Measurements from ENCODE around the gene KLHL17.

- TF ChIP-seq, protein P1, sequence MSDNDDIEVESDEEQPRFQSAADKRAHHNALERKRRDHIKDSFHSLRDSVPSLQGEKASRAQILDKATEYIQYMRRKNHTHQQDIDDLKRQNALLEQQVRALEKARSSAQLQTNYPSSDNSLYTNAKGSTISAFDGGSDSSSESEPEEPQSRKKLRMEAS (IDR thresholded peaks at IDR 0.05), result peak; percentile 56
- TF ChIP-seq ESRRA (IDR thresholded peaks at IDR 0.05; ENCODE audit: borderline replicate concordance, low read length) (no peak), RAD21 (conservative IDR thresholded peaks at IDR 0.05 in 1 of 2, IDR thresholded peaks at IDR 0.05 in 1 of 2) (no peak), CEBPB (IDR thresholded peaks at IDR 0.05) (no peak), MYC (IDR thresholded peaks at IDR 0.05; ENCODE audit: borderline replicate concordance, low read length) (no peak), EP300 (IDR thresholded peaks at IDR 0.05) (no peak), BCL3 (IDR thresholded peaks at IDR 0.05) (no peak), HDAC2 (IDR thresholded peaks at IDR 0.05) (no peak), POLR2A (IDR thresholded peaks at IDR 0.05; ENCODE audit: low read length) (no peak), RNF2 (IDR thresholded peaks at IDR 0.05; ENCODE audit: borderline replicate concordance, low read depth) (no peak)
- TF ChIP-seq, protein P2, sequence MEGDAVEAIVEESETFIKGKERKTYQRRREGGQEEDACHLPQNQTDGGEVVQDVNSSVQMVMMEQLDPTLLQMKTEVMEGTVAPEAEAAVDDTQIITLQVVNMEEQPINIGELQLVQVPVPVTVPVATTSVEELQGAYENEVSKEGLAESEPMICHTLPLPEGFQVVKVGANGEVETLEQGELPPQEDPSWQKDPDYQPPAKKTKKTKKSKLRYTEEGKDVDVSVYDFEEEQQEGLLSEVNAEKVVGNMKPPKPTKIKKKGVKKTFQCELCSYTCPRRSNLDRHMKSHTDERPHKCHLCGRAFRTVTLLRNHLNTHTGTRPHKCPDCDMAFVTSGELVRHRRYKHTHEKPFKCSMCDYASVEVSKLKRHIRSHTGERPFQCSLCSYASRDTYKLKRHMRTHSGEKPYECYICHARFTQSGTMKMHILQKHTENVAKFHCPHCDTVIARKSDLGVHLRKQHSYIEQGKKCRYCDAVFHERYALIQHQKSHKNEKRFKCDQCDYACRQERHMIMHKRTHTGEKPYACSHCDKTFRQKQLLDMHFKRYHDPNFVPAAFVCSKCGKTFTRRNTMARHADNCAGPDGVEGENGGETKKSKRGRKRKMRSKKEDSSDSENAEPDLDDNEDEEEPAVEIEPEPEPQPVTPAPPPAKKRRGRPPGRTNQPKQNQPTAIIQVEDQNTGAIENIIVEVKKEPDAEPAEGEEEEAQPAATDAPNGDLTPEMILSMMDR (IDR thresholded peaks at IDR 0.05), result no peak
- TF ChIP-seq, protein P3, sequence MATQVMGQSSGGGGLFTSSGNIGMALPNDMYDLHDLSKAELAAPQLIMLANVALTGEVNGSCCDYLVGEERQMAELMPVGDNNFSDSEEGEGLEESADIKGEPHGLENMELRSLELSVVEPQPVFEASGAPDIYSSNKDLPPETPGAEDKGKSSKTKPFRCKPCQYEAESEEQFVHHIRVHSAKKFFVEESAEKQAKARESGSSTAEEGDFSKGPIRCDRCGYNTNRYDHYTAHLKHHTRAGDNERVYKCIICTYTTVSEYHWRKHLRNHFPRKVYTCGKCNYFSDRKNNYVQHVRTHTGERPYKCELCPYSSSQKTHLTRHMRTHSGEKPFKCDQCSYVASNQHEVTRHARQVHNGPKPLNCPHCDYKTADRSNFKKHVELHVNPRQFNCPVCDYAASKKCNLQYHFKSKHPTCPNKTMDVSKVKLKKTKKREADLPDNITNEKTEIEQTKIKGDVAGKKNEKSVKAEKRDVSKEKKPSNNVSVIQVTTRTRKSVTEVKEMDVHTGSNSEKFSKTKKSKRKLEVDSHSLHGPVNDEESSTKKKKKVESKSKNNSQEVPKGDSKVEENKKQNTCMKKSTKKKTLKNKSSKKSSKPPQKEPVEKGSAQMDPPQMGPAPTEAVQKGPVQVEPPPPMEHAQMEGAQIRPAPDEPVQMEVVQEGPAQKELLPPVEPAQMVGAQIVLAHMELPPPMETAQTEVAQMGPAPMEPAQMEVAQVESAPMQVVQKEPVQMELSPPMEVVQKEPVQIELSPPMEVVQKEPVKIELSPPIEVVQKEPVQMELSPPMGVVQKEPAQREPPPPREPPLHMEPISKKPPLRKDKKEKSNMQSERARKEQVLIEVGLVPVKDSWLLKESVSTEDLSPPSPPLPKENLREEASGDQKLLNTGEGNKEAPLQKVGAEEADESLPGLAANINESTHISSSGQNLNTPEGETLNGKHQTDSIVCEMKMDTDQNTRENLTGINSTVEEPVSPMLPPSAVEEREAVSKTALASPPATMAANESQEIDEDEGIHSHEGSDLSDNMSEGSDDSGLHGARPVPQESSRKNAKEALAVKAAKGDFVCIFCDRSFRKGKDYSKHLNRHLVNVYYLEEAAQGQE (IDR thresholded peaks at IDR 0.05), result no peak
Observed at GRCh38 chr1:910881-911721, 49.3 kb upstream of the KLHL17 start.
